Measurements from ENCODE around the gene MYL1. TPM values are rescaled to one million over a fixed set of nuclear protein-coding genes. Genes with fewer than 3 reads are reported as not detected.

Gene MYL1
- total RNA-seq, 1 donor from 2014 or later, result not detected

GRCh38 chr2:210271300-210271699 lies 43.7 kb downstream of the MYL1 start:
- H3K4me1 Mint-ChIP-seq (ENCODE audit: unreplicated experiment), result no peaks in the 10 kb centered on the region
- H3K27me3 Mint-ChIP-seq (ENCODE audit: unreplicated experiment), result no peaks in the 10 kb centered on the region
- no peak for DNase-seq (ENCODE audit: low spot score)
- H3K27ac Mint-ChIP-seq (ENCODE audit: unreplicated experiment), result no peak overlapping the region
- H3K36me3 Mint-ChIP-seq (ENCODE audit: low read depth, unreplicated experiment), result no peaks in the 10 kb centered on the region
- no peaks in the 10 kb centered on the region for H3K9me3 Mint-ChIP-seq (ENCODE audit: unreplicated experiment)
- H3K4me3 Mint-ChIP-seq (ENCODE audit: unreplicated experiment), result no peak overlapping the region
- TF ChIP-seq, protein P1, sequence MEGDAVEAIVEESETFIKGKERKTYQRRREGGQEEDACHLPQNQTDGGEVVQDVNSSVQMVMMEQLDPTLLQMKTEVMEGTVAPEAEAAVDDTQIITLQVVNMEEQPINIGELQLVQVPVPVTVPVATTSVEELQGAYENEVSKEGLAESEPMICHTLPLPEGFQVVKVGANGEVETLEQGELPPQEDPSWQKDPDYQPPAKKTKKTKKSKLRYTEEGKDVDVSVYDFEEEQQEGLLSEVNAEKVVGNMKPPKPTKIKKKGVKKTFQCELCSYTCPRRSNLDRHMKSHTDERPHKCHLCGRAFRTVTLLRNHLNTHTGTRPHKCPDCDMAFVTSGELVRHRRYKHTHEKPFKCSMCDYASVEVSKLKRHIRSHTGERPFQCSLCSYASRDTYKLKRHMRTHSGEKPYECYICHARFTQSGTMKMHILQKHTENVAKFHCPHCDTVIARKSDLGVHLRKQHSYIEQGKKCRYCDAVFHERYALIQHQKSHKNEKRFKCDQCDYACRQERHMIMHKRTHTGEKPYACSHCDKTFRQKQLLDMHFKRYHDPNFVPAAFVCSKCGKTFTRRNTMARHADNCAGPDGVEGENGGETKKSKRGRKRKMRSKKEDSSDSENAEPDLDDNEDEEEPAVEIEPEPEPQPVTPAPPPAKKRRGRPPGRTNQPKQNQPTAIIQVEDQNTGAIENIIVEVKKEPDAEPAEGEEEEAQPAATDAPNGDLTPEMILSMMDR (IDR thresholded peaks at IDR 0.05; ENCODE audit: unreplicated experiment), result no peak

DNA sequence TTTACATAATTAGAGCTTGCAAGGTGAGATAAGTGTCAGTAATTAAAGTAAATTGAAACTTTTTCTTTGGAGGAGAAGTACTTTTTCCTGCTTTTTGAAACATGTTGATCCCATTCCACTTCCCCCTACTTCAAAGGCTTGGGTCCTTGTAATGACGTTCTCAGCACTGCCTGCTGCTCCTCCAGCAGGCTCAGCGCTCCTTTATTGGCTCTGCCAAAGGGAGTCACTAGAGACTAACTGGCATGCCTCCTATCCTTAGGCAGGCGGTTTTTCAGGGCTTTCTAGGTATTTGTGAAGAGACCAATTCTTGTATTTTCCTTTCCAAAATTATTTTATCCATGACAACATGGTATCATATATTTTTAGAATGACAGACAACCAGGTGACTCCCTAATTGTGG lies 45.8 kb downstream of the MYL1 start:
- H3K4me3 Mint-ChIP-seq (ENCODE audit: unreplicated experiment), result no peak overlapping the region
- H3K36me3 Mint-ChIP-seq (ENCODE audit: low read depth, unreplicated experiment), result no peaks in the 10 kb centered on the region
- TF ChIP-seq, protein P1 (IDR thresholded peaks at IDR 0.05; ENCODE audit: unreplicated experiment), result no peak
- H3K4me1 Mint-ChIP-seq (ENCODE audit: unreplicated experiment), result no peaks in the 10 kb centered on the region
- H3K27me3 Mint-ChIP-seq (ENCODE audit: unreplicated experiment), result no peaks in the 10 kb centered on the region
- H3K9me3 Mint-ChIP-seq (ENCODE audit: unreplicated experiment), result no peaks in the 10 kb centered on the region
- no peak for DNase-seq (ENCODE audit: low spot score)
- no peak overlapping the region for H3K27ac Mint-ChIP-seq (ENCODE audit: unreplicated experiment)

DNA sequence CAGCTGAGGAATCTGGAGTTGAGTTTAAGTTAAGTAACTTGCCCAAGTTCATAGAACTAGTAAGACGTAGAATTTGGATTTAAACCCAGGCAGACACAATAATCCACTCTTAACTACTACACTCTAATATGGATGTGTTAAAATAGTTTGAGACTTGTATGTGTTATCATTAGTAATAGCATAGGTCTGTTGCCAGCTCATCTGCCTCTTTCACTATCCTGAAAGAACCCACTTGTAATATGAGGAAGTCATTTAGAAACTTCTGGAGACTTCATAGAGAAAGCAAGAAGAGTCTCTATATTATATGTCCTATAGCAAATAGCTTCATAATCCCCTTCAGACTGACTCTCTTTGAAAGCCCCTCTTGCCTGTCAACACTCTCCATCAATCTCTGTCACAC lies 46.7 kb downstream of the MYL1 start:
- no peaks in the 10 kb centered on the region for H3K9me3 Mint-ChIP-seq (ENCODE audit: unreplicated experiment)
- H3K27ac Mint-ChIP-seq (ENCODE audit: unreplicated experiment), result no peak overlapping the region
- TF ChIP-seq, protein P1 (IDR thresholded peaks at IDR 0.05; ENCODE audit: unreplicated experiment), result no peak
- no peaks in the 10 kb centered on the region for H3K27me3 Mint-ChIP-seq (ENCODE audit: unreplicated experiment)
- DNase-seq (ENCODE audit: low spot score), result no peak
- H3K36me3 Mint-ChIP-seq (ENCODE audit: low read depth, unreplicated experiment), result no peaks in the 10 kb centered on the region
- H3K4me1 Mint-ChIP-seq (ENCODE audit: unreplicated experiment), result no peaks in the 10 kb centered on the region
- H3K4me3 Mint-ChIP-seq (ENCODE audit: unreplicated experiment), result no peak overlapping the region

DNA sequence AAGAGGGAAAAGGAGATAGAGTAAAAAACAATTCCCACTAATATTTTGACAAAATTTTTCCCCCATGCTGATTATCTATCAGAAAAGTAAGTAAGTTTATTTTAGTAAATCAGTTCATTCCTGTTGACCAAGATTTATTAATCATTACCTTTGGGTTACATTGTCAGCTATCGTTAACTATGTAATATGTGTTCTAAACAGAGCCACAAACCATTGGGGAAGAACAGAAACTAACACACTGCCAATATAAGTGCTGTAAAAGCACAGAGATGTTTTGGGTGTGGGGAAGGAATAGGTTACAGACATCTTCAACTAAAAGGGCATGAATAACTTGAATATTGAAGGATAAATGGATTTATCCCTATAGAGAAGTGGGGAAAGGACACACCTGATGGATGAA lies 47.3 kb downstream of the MYL1 start:
- no peaks in the 10 kb centered on the region for H3K27me3 Mint-ChIP-seq (ENCODE audit: unreplicated experiment)
- no peak for DNase-seq (ENCODE audit: low spot score)
- no peak overlapping the region for H3K4me3 Mint-ChIP-seq (ENCODE audit: unreplicated experiment)
- TF ChIP-seq, protein P1 (IDR thresholded peaks at IDR 0.05; ENCODE audit: unreplicated experiment), result no peak
- no peak overlapping the region for H3K27ac Mint-ChIP-seq (ENCODE audit: unreplicated experiment)
- H3K9me3 Mint-ChIP-seq (ENCODE audit: unreplicated experiment), result no peaks in the 10 kb centered on the region
- H3K36me3 Mint-ChIP-seq (ENCODE audit: low read depth, unreplicated experiment), result no peaks in the 10 kb centered on the region
- H3K4me1 Mint-ChIP-seq (ENCODE audit: unreplicated experiment), result no peaks in the 10 kb centered on the region

DNA sequence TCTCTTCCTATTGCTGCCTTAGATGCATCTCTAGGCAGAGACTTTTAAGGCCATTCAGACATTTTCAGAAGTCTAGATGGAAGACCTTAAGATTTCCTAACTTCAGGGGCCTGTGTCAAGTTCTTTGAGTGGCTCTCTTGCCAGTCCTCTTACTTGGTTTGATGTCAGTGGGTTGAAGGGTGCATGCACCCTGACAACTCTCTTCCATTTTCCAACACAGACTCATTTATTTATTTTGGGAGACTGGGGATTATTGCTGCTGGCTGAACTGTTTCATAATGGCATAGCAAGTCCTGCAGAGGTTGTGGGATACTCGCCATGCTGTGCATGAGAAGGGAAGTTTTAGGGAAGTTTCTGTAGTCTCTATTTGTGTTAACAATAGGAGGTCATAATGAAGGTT lies 50.7 kb downstream of the MYL1 start:
- H3K4me1 Mint-ChIP-seq (ENCODE audit: unreplicated experiment), result no peaks in the 10 kb centered on the region

More for the DNA sequence above, 50.7 kb downstream of the MYL1 start:
- TF ChIP-seq, protein P1 (IDR thresholded peaks at IDR 0.05; ENCODE audit: unreplicated experiment), result no peak
- H3K36me3 Mint-ChIP-seq (ENCODE audit: low read depth, unreplicated experiment), result no peaks in the 10 kb centered on the region
- H3K27me3 Mint-ChIP-seq (ENCODE audit: unreplicated experiment), result no peaks in the 10 kb centered on the region
- H3K4me3 Mint-ChIP-seq (ENCODE audit: unreplicated experiment), result no peak overlapping the region
- DNase-seq (ENCODE audit: low spot score), result no peak
- no peaks in the 10 kb centered on the region for H3K9me3 Mint-ChIP-seq (ENCODE audit: unreplicated experiment)
- no peak overlapping the region for H3K27ac Mint-ChIP-seq (ENCODE audit: unreplicated experiment)
